Measurements from ENCODE around the gene INPP5D. TPM values are rescaled to one million over a fixed set of nuclear protein-coding genes. Genes with fewer than 3 reads are reported as not detected.

The INPP5D gene
- total and polyA plus RNA-seq, 12 donors: 3.4 to 29.4 (median 14.3) TPM

GRCh38 chr2:233242231-233242927 is 182.2 kb downstream of the INPP5D start:
- intact Hi-C loops (cut with DNase I): loop anchor here in 1 of 2 donors (10.0 kb wide), 1 partner anchor 178 kb away; the partner anchor contains the start of gene INPP5D
- Histone ChIP-seq H3K9me3 (replicated peaks in 1 of 3) (no peaks in the 10 kb centered on the region), H3K27me3 (no peaks in the 10 kb centered on the region), H3K36me3 (replicated peaks in 1 of 2) (no peaks in the 10 kb centered on the region), H3K27ac (peak overlapping the region in 1 of 5 donors; percentile 20), H3K4me3 (no peak overlapping the region), H3K4me1 (replicated peaks in 1 of 2) (no peaks in the 10 kb centered on the region)
- no peak for DNase-seq
- TF ChIP-seq CTCF (IDR thresholded peaks at IDR 0.05): no peak
- TF ChIP-seq POLR2A (IDR thresholded peaks at IDR 0.05): no peak
- WGBS, 4 donors: 64 to 75% (median 69%) methylated on average over 14 of the region's 14 CpGs

DNA sequence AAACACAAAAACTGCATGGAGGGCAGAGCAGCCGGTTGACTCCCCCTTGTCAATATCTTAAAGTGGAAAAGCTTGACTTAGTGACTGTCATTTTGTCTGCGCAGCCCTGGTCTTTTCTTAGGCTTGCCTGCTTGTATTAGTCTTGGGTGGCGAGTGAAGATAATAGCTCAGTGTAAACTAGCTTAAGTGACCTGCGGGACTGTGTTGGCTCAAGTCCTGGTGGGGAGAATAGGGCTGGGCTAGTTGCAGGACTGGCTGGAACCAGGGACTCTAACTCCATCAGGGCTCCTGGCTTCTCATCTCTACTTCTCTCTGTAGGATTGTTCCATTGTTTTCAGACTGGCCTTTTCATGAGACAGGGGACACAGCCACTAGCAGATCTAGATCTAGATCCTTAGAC is 183.2 kb downstream of the INPP5D start:
- Histone ChIP-seq H3K27ac (no peak overlapping the region), H3K36me3 (replicated peaks in 1 of 2) (no peaks in the 10 kb centered on the region), H3K4me1 (replicated peaks in 1 of 2) (no peaks in the 10 kb centered on the region), H3K27me3 (no peaks in the 10 kb centered on the region), H3K9me3 (replicated peaks in 1 of 3) (no peaks in the 10 kb centered on the region), H3K4me3 (no peak overlapping the region)
- intact Hi-C loops (cut with DNase I): loop anchor here in 1 of 2 donors (10.0 kb wide), 1 partner anchor 179 kb away; the partner anchor contains the start of gene INPP5D
- no peak for TF ChIP-seq CTCF (IDR thresholded peaks at IDR 0.05)
- TF ChIP-seq POLR2A (IDR thresholded peaks at IDR 0.05): no peak
- 75 to 83% (median 79%) methylated on average over 4 of the region's 4 CpGs for WGBS, 4 donors
- no peak for DNase-seq

DNA sequence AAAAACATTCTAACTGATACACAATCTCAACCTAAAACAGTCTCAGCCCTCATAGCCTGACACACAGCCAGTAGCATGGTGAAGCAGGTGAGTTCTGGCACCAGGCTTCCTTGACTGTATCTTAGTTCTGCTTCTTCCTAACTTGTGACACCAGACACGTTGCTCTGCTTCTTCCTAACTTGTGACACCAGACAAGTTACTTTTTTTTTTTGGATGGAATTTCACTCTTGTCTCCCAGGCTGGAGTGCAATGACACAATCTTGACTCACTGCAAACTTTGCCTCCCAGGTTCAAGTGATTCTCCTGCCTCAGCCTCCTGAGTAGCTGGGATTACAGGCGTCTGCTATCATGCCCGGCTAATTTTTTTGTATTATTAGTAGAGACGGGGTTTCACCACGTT is 184.7 kb downstream of the INPP5D start:
- intact Hi-C loops (cut with DNase I): loop anchor here in 1 of 2 donors (10.0 kb wide), 1 partner anchor 180 kb away; the partner anchor contains the start of gene INPP5D
- no peaks in the 10 kb centered on the region for H3K36me3 ChIP-seq (replicated peaks in 1 of 2)
- WGBS, 4 donors: 38 to 57% (median 53%) methylated on average over 5 of the region's 5 CpGs
- H3K4me3 ChIP-seq: no peak overlapping the region
- TF ChIP-seq CTCF (IDR thresholded peaks at IDR 0.05) (no peak), POLR2A (IDR thresholded peaks at IDR 0.05) (no peak)
- H3K27me3 ChIP-seq: no peaks in the 10 kb centered on the region
- no peak overlapping the region for H3K27ac ChIP-seq
- no peaks in the 10 kb centered on the region for H3K9me3 ChIP-seq (replicated peaks in 1 of 3)
- H3K4me1 ChIP-seq (replicated peaks in 1 of 2): no peaks in the 10 kb centered on the region
- DNase-seq: no peak

GRCh38 chr2:233245406-233245805 is 185.3 kb downstream of the INPP5D start:
- DNase-seq: no peak
- TF ChIP-seq POLR2A (IDR thresholded peaks at IDR 0.05): no peak
- TF ChIP-seq CTCF (IDR thresholded peaks at IDR 0.05): no peak
- Histone ChIP-seq H3K9me3 (replicated peaks in 1 of 3) (no peaks in the 10 kb centered on the region), H3K4me3 (no peak overlapping the region), H3K36me3 (replicated peaks in 1 of 2) (no peaks in the 10 kb centered on the region), H3K27me3 (no peaks in the 10 kb centered on the region), H3K27ac (no peak overlapping the region), H3K4me1 (replicated peaks in 1 of 2) (no peaks in the 10 kb centered on the region)
- intact Hi-C loops (cut with DNase I): loop anchor here in 1 of 2 donors (10.0 kb wide), 1 partner anchor 181 kb away; the partner anchor contains the start of gene INPP5D
- WGBS, 4 donors: 68 to 77% (median 75%) methylated on average over 6 of the region's 6 CpGs
